ENCODE measurements around the gene POMGNT2.

The POMGNT2 gene

DNA sequence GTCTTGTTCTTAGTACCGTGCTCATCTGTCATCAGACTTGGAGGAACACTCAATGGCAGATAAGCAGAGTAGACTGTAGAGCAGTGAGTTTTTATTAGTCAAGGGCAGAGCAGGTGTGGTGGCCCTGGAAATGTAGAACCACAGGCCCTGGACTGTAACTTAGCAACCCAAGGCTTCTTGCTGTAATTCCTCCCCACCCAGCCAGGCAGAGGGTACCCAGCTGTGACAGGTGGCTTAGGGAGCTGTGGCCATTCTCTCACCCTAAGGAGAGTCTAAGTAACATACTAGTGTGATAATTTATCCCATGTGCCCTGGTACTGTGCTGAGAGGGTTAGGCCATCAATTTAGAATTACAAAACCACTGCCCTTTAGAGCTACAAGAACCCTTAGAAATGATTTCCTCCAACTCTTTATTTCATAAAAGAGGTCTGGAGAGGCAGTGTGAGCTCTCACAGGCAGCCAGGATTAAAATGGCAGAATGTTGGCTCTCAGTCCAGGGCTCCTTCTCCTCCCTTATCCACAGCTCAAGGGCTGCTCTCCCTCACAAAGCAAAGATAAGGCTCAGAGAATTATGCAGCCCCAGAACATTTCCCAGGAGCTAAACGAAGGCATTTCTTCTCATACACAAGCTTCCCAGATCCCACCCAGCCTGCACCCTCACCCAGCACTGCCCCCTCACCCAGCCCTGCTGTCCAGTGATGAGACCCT, 3.0 kb downstream of the POMGNT2 start:
- no peak for DNase-seq

DNA sequence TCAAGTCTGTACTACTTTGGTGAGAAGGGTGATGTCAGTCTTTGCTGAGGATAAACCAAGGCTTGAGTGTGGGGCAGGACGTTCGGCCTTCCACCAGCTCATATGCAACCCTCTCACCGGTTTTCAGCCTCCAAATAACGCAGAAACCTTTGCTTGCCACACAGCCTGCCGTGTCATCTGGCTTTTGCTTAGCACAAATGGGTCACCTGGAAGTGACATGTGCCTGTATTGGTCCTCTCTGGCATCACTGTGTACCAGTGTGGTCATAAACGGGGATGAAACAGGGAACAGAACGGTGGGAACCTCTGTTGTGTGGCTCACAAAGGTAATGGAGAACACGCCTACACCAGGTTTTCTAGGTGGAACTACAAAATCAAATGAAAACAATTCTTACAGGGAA, 7.1 kb downstream of the POMGNT2 start:
- no peak for DNase-seq

DNA sequence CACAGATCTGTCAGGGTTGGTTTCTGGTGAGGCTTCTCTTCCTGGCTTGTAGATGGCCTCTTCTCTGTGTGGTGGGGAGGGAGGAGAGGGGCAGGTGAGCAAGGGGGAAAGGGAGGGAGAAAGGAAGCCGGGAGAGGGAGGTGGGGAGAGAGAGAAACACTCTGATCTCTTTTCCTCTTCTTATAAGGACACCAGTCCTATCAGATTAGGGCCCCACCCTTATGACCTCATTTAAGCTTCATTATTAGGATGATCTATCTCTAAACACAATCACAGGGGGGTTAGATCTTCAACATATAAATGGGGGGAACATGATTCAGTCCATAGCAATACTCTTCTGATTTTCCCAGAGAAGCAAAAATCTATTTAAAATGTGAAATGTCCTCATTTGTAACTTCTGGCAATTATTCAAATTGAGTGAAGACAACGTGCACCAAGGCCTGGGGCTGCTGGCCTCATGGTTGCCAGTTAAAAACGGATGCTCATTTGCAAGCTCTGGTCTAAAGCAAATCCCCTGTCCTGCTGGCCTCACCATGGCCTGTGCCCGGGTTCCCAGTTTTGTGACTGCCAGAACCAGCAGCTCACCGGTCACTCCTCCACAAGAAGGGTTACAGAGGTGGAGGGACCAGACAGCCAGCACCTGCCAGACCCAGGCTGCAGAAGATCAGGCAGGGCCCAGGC, 8.3 kb downstream of the POMGNT2 start:
- DNase-seq, result no peak

DNA sequence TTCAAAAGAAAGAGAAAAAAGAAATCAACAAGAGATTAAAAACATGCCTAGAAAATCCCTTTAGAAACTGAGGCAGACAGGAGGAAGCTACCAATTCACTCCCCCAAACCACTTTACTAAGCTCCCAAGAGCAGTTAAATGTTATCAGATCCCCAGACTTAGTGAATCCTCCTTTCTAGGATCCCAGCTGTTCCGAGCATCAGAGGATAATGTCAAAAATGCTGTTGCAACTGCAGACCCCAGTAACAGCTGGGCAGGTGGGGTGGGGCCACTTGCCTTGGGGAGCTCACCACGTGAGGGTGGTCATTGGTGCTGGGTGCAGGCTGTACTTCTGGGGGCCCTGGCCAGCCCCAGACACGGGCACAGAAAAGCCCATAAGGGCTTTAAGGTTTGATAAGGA, 9.1 kb downstream of the POMGNT2 start:
- no peak for DNase-seq

DNA sequence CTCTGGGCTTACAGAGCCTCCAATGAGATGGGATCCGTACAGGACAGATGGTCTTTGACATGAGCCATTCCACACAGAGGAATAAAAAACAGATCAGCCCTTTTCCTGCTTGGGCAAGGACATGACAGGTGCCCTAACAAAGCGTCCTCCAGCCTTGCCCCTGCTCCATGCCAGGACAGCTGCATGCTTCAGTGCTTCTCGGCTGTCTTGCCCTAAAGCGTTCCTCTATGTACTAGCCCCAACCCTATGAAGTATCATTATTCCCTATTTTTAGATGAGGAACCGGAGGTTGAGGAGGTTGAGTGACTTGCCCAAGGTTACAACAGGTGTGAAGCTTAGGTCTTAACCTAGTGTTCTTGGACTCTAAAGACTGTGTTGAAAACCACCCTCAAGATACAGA, 10.5 kb downstream of the POMGNT2 start:
- no peak for DNase-seq

DNA sequence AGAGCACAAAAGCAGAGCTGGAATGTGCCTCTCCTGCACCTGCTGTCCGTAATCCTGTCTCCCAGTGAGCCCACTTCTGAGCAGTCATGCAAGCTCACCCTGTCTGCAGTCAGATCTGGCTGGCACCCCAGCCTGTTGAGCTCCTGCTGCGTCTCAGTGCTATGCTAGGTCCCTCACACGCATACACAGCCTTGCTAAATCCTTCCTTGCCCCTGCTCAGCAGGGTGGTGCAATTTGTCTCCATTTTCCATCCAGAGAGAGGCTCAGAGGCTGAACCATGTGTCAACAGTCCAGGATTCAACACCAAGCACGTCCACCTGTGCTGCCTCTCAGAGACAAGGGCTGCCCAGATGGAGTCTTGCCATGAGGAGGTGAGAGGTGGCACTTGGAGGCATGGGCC, 11.0 kb downstream of the POMGNT2 start:
- DNase-seq, result no peak

DNA sequence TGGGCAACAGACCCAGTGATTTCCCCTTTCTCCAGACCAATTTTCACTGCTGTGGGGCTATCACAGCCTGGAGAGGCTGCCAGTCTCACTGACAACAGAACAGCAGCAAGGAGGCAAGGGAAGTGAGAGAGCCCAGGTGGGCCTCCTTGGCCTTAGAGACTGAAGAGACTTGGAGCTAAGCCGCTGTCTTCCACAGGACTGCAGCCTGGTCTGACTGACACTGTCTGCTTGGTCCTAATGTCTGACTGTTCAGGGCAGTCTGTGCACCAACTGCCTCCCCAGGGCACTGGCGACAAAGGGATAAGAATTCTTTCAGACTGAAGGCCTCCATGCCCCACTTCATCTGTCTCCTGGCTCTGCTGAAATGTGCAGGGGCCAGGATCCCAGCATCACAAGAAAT, 11.5 kb downstream of the POMGNT2 start:
- DNase-seq, result no peak

DNA sequence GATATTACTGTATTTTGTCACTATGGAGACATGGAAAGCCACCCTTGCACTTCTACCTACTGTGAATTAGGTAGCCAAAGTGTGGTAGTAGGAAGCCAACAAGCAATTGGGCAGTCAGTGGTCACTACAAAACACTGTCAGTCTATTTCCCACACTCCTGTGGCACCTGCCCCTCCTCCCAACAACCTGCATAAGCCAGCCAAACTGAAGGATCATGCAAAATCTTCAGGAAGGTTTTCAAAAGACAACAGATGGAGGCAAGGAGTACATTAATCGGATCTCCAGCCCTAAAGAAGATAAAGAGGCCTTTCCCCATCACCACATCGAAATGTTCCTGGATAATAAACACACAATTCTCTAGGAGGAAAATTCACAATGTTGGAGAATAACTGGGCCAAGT, 11.9 kb downstream of the POMGNT2 start:
- no peak for DNase-seq

DNA sequence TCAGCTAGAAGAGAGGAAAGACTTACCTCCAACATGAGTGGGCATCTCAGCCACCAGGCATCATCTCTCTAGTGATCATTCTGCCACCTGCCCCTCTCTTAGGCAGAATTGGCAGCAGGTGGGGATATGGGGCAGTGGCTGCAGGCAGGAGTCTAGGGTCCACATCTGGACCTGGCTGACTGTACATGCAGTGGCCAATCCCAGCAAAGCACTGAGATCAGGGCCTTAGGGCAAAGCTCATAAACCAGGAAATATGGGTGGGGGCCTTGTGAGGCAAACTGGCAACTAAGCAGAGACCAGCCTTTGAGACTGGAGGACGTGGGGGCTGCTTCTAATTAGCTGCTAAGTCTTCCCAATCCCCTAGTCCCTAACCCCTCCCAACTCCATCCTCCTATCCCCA, 12.9 kb downstream of the POMGNT2 start:
- DNase-seq, result no peak

DNA sequence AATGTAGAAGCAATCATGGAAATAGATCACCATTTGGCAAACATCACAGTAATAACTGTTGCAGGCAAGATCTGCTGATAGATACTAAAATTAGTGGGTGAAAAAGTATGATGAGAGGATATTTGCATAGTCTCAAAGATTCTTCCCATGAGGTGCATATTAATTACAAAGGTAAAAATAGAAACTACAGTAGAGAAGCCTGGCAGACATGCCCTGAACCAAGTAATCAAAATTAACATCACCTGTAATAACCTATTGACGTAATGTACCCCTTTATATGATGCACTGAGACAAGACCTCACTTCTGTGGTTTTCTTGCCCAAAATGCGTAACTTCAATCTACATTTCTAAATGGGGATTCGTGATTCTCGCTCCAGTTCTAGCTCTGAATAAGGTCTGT, 14.4 kb downstream of the POMGNT2 start:
- no peak for DNase-seq

DNA sequence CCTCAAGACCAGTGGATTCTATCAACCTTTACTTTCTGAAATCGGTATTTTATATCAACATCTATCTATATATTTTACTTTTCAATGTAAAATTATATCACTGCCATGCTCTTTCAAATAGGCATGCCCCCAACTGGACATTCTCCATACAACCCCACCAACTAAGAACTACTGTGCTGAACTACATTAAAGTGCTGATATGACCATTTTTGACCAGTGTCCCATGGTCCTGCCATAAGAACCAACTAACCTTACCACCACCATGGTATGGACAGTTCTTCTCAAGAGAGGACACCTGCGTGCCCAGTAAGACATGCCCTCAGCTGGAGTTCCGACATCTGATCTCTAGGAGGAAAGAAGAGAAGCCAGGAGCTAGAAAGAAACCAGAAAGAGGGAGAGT, 15.6 kb downstream of the POMGNT2 start:
- DNase-seq, result no peak

DNA sequence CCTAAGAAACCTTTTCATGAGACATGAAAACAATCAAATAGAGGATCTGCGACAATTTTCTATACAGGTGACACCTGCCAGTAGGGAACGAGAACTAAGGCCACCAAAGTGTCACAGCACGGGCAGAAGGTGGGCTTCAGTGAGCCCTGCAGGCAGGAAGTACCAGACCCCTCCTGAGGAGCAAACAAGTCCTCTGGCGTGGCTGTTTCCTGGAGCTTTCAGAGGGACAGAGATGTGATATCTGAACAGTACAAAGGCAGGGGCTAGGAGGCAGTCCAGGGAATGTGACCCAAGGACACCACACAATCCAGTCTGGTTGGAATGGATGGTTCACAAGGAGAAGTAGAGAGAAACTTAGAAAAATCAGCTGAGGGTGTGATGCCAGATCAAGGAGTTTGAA, 16.8 kb downstream of the POMGNT2 start:
- DNase-seq, result no peak

DNA sequence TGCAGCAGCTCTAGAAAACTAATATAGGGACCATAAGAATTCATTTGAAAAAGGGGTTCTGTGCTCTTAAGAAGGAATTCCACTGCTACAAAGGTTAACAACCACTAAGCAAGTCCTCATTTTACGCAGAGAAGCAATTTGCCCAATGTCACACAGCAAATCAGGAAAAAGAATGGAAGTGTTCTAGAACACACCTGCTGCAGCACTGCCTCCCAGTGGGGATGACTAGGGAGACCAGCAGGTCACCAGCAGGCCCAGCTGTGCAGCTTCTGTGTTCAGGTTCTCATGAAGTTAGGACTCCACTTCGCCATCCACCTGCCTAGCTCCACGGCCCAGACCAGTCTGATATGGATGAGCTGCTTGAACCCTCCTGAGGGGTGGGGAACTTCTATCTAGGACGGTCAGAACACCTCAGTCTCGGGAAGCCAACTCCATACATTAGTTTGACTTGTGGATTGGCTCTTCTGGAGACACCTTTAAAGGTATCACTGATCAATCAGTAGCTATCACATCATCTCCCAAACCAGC, 18.6 kb downstream of the POMGNT2 start:
- DNase-seq, result no peak

DNA sequence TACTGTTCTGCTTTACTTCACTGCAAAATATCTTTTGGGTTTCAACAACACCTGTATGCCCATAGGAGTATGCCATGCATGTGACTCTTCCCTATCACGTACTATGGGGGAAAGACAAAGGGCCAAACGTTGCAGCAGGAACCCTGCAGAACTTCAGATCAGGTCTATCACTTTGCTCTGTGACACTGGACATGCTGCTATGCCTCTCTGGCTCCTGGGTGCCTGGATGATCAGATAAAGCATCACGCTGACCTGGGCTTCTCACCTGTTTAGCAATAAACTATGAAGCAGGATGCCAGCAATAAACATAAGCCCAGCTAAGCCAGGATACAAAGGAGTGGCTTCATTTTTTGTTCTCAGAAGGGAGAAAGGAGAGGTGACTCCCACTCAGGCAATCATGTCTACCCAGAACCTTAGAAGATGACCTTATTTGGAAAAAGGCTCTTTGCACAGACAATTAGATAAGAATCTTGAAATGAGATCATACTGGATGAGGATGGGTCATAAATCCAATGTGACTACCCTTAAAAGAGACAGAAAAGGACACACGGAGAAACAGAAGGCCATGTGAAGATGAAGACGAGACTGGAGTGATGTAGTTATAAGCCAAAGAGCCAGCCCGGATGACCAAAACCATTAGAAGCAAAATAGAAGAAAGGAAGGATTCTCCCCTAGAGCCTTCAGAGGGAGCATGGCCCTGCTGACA, 19.3 kb downstream of the POMGNT2 start:
- DNase-seq, result no peak

DNA sequence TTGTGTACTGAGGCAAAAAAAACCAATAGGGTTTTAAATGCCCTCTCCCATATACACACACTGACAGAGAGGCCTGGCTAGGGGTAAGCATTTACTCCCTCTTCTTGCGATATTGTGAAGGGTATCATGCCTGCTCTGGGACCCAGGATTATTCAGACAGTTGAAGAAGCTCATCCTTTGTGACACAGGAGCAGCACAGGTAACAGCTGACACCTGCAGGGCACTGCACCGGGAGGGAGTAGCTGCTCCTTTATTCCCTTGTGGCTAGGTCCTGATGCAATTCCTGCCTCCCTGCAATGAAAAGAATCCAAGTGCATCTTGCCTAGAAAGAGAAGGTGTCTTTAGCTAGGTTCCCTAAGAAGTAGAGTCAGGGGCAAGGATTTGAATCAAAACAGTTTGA, 23.4 kb downstream of the POMGNT2 start:
- DNase-seq, result no peak

DNA sequence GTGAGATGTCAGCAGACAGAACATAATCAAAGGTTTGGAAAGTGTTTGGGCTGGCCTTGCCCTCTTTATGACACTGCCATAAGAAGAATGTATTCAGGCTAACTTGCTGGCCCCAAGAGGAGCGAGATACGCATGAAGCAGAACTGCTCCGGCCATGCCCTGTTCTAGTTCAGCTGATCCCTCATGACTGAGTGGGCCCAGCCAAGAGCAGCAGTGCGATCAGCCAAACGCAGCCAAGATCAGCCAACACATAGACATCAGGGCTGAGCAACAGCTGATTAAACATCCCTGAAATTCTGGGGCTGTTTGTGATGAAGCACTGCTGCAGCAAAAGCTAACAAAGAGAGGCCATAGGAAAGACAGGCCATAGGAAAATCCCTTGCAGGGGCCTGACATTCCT, 24.1 kb downstream of the POMGNT2 start:
- DNase-seq, result no peak

DNA sequence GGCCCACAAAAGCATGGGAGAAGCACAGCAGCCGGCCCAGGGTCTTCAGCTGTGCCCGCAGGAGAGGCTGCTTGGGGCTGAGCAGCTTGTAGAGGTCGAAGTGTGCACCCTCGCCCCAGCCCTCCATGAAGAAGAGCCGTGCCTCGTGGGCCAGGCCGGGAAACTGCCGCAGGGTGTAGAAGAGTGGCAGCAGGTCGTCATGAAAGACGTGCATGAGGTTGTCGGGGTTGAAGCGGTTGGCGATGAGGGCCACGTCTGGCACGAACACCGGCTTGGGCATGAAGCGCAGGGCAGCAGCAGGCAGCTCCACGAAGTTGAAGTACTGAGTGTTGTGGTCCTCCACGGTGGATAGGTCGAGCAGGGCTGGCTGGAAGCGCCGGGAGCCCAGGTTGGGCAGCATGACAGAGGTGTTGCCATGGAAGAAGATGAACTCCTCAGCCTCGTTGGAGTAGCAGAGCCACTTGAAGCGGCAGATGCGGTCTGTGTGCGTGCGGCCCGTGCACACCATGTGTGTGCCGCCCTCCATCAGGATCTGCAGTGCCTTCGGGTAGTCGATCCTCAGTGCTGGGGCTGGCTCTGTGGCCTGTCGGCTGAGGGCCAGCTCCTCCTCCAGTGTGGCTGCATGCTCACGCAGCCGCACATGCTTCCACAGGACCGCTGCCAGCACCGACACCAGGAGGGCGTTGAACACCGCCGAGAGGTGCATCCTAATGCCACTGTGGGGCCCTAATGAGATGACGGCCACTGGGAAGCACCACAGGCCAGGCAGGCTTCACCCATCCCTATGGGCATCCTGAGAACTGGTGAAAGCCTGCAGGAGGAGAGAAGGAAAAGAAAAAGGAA, 24.9 kb downstream of the POMGNT2 start:
- DNase-seq, result no peak

DNA sequence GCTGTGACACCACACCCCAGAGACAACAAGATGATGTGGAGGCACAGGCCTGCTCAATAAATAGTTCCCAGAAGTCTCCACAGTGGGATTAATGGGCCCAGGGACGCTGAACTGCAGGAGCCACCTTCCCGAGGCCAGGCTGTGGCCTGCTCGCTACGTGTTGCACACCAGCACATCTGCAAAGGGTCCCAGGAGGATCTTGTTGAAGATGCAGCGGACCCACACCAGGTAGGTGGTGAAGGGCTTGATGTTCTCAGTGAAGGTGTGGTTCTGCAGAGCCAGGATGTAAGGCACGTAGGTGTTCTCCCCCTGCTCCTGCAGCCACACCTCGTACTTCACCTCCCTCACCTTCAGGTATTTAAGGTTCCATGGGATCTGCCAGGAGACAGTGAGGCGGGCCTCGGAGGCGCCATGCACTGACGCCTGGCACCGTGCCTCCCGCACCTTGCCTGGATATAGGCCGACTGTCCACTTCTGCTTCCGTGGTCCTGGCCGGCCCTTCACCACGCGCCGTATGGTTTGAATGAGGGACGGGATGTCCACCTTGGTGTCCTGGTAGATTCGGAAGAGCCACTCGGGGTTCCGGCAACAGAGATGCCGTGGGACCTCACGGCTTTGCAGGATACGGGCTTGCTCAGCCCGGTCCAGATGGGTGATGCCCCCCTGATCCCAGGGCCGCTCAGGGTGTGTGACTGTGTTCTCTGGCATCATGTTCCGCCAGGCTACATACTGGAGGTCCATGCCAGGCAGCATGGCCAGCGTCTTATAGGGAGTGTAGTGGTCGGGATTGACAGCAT, 26.1 kb downstream of the POMGNT2 start:
- no peak for DNase-seq

DNA sequence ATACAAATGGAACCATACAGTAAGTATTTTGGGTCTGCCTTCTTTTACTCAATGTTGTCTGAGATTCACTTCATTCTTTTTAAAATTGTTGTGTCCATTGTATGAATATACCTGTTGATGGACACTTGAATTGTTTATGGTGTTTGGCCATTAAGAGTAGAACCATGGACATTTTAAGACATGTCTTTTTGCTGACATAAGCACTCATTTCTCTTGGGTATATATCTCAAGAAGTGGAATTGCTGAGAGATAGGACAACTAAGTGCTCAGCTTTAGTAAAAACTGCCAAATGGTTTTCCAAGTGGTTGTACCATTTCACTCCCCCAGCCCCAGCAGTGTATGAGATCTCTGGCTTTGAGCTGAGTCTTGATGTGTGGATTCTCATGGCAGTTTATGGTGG, 28.2 kb downstream of the POMGNT2 start:
- DNase-seq, result no peak

DNA sequence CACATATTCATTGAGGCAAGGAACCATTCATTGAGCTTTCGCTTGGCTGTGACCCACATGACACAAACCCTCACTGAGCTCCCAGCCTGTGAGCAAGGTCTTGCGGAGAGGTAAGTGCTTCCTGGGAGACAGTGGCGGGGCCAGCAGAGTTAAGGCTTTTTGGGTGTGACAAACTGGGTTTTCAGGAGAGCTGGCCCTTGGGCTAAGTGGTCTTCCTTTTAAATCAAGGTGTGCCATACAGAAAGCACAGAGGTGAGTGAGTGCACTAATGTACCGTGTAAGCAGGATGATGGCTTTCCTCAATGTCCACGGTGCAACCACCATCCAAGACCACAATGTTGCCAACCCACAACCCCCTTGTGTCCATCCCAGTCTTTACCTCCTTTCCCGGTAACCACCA, 28.6 kb downstream of the POMGNT2 start:
- DNase-seq, result no peak

DNA sequence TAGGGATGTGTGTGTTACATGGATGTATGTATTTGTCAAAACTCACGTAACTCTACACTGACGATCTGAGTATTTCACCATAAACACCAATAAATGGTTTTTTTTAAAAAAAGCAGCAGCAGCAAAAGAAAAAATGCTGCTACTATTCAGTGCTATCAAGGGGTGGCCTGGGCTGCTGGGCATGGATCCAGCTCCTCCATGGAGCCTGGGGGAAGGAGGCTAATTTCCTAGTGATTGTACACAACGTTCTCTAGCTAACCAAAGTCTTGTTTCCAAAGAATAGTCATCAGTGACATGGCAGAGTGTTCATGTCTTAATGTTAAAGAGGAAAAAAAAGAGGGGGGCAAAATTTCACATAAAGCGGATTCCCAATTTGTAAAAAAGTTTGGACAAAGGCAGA, 29.0 kb downstream of the POMGNT2 start:
- no peak for DNase-seq

All from 8988T (cell line).